IgD-negative memory B cell (primary cell): ENCODE results near the gene NTN5. TPM values are rescaled to one million over a fixed set of nuclear protein-coding genes. Genes with fewer than 3 reads are reported as not detected.
A peak's percentile ranks its signal among the peaks of the same experiment; 100 is the strongest.

Experiments used
- H3K27ac Mint-ChIP-seq, 3 donors: one replicate each; pipeline ENCODE4 v1.8.0; 2020 to 2022; ENCODE audit warnings: mild to moderate bottlenecking in 3 of 3, mixed read lengths in 3 of 3, moderate library complexity in 1 of 3
- H3K27me3 Mint-ChIP-seq: one replicate; pipeline ENCODE4 v1.8.0; 2021; ENCODE audit warnings: mixed read lengths
- H3K36me3 Mint-ChIP-seq: one replicate; pipeline ENCODE4 v1.8.0; 2020; ENCODE audit warnings: mild to moderate bottlenecking, mixed read lengths
- H3K4me1 Mint-ChIP-seq, 3 donors: one replicate each; pipeline ENCODE4 v1.8.0; 2020 to 2022; ENCODE audit warnings: mixed read lengths in 3 of 3, mild to moderate bottlenecking in 1 of 3
- H3K4me3 Mint-ChIP-seq, 4 donors: one replicate each; pipeline ENCODE4 v1.8.0; 2020 to 2022; ENCODE audit warnings: mild to moderate bottlenecking in 4 of 4, mixed read lengths in 4 of 4, moderate library complexity in 3 of 4
- H3K9me3 Mint-ChIP-seq, 3 donors: one replicate each; pipeline ENCODE4 v1.8.0; 2020 to 2021; ENCODE audit warnings: mixed read lengths in 3 of 3, mild to moderate bottlenecking in 1 of 3
- polyA plus RNA-seq: library from polyadenylated mRNA; unstranded; fragments of 300-500 nt; fragmentation: Illumina TruSeq; gene quantifications from one replicate; pipeline ENCODE4 v1.2.3, GENCODE V29; 2021

Gene NTN5
- polyA plus RNA-seq, 1 donor from 2014 or later: 0.66 TPM

GRCh38 chr19:48648134-48648533, 24.7 kb downstream of the NTN5 start:
- Mint-ChIP-seq H3K27ac (peak overlapping the region in 2 of 3 donors; percentile 1 to 31), H3K36me3 (peaks cover 1% of the 10 kb centered on the region), H3K4me1 (peaks cover 11 to 33% (median 28%) of the 10 kb centered on the region in 3 donors), H3K27me3 (no peaks in the 10 kb centered on the region), H3K4me3 (peak overlapping the region in 3 of 4 donors; percentile 8 to 80 (median 78)), H3K9me3 (peaks cover 0 to 2% (median 0%) of the 10 kb centered on the region in 3 donors)

DNA sequence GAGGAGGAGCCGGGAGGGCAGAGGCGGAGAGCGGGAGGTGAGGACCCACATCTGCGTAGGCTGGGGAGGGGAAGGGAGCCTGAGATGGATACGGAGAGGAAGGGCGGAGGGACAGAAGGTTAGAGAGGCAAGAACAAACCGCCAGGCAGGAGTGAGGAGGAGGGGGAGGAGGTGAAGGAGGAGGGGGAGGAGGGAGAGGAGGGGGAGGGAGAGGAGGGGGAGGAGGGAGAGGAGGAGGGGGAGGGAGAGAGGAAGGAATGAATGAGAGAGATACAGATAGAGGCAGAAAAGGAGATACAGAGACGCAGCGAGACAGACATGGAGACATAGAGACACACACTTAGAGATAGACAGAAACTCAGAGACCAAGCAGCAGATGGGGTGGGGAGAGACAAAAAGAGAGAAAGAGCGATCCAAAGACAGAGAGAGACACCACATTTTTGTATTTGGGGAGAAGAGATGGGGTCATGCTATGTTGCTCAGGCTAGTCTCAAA, 26.0 kb downstream of the NTN5 start:
- peak overlapping the region; percentile 37 to 84 (median 73) for H3K27ac Mint-ChIP-seq
- peaks cover 0 to 2% (median 0%) of the 10 kb centered on the region in 3 donors for H3K9me3 Mint-ChIP-seq
- no peaks in the 10 kb centered on the region for H3K27me3 Mint-ChIP-seq
- H3K4me1 Mint-ChIP-seq: peaks cover 10 to 33% (median 27%) of the 10 kb centered on the region in 3 donors
- H3K4me3 Mint-ChIP-seq: peak overlapping the region; percentile 11 to 89 (median 52)
- peaks cover 1% of the 10 kb centered on the region for H3K36me3 Mint-ChIP-seq

DNA sequence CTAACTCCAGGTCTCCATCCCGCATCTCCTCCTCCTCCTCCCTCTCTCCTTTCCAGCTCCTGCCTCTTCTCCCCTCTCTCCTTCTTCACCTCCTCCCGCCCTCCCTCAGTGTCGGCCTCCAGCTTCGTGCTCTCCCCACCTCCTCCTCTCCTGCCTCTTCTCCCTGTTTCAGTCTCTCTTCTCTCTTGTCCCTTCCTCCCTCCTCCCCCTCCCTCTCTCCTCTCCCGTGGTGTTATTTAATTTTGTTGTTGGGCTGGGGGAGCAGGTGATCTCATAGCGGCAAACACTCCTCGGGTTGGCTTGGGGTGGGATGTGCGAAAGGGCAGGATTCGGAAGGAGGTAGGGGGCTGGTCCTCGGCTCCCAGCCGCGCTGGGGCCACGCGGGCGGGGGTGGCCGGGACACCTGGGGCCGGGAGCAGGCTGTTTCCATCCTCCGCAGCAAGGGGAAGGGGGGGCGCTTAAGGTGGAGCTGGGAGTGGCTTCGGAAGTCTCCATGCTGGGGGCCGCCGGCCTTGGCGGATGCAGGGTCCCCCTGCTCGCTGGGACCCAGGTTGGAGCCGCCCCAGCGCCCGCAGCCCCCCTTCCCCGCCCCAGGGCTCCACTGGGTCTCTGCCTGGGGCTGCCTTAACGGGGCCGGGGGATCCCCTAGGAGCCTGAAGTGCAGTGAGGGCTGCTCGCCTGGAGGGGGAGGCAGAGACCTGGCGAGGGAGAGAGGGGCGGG, 26.7 kb downstream of the NTN5 start, which contains the start of gene CA11:
Gene CA11 (minus strand): TSS at position 187 of the 721 bp plus-strand sequence. CDS start 555 bp downstream, outside the sequence.
- peaks cover 10 to 30% (median 29%) of the 10 kb centered on the region in 3 donors for H3K4me1 Mint-ChIP-seq
- peak within 1 kb of the TSS; percentile 81 to 97 (median 90) for H3K4me3 Mint-ChIP-seq
- H3K27me3 Mint-ChIP-seq: no peaks in the 10 kb centered on the region
- H3K27ac Mint-ChIP-seq: peak within 1 kb of the TSS; percentile 73 to 94 (median 76)
- peaks cover 0 to 2% (median 0%) of the 10 kb centered on the region in 3 donors for H3K9me3 Mint-ChIP-seq
- peaks cover 1% of the 10 kb centered on the region for H3K36me3 Mint-ChIP-seq

DNA sequence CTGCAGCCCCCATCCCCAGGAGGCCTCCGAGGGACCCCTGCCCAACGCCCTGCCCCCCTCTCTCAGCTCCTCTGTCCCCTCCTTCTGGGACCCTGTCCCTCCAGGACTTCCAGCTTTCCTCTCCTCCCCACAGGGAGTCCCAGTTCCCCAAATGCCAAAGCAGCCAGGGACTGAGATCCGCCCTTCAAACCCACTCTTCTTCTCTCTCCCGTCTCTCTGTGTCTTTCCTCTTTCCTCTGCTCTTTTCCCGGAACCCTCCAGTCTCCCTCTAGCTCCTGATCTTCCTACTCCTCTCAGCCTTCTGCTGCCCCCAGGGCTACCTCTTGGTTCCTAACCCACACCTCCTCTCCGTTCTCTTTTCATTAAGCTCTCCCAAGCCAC, 27.2 kb downstream of the NTN5 start:
- H3K9me3 Mint-ChIP-seq: peaks cover 0 to 2% (median 0%) of the 10 kb centered on the region in 3 donors
- H3K36me3 Mint-ChIP-seq: peaks cover 1% of the 10 kb centered on the region
- H3K4me3 Mint-ChIP-seq: peak overlapping the region; percentile 81 to 97 (median 90)
- peak overlapping the region; percentile 5 to 94 (median 76) for H3K27ac Mint-ChIP-seq
- H3K27me3 Mint-ChIP-seq: no peaks in the 10 kb centered on the region
- peaks cover 10 to 30% (median 27%) of the 10 kb centered on the region in 3 donors for H3K4me1 Mint-ChIP-seq

DNA sequence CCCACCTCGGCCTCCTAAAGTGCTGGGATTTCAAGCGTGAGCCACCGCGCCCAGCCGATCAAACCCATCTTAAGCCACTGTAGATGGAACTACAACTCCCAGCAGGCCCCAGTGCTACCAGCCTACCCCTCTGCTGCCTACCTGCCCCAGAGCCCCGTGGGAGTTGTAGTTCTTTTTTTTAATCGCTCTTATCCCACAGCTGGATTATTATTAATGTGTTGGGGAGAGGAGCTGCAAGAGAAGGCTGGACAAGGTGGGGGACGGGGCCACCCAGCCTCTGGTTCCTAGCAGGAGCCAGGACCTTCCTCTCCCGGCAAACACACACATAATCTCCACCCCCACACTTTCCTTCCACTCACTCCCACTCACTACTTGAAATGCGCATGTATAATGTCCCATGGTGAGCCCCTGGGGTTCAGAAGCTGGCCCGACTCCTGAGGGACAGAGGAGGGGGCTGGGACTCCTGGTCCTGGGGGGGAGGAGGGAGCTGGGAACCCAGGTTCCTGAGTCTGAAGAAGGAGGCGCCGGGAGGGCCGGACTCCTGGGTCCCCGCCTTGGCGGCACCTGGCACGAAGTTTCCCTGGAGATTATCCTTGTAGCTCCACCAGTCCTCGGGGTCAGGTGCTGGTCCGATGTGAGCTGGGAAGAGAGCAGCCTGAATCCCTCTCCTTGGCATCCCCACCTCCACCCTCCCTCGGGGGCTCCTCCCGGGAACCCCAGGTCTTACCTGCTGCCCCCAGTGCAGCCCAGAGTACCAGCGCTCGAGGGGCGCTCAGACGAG, 27.8 kb downstream of the NTN5 start:
- peaks cover 10 to 31% (median 27%) of the 10 kb centered on the region in 3 donors for H3K4me1 Mint-ChIP-seq
- peaks cover 1% of the 10 kb centered on the region for H3K36me3 Mint-ChIP-seq
- H3K9me3 Mint-ChIP-seq: peaks cover 0 to 2% (median 0%) of the 10 kb centered on the region in 3 donors
- no peaks in the 10 kb centered on the region for H3K27me3 Mint-ChIP-seq
- H3K4me3 Mint-ChIP-seq: peak overlapping the region; percentile 81 to 97 (median 90)
- H3K27ac Mint-ChIP-seq: peak overlapping the region; percentile 5 to 94 (median 76)

- Mint-ChIP-seq H3K4me1 (peaks cover 10 to 31% (median 26%) of the 10 kb centered on the region in 3 donors), H3K36me3 (peaks cover 3% of the 10 kb centered on the region), H3K4me3 (peak overlapping the region in 2 of 4 donors; percentile 19 to 97), H3K9me3 (peaks cover 0 to 2% (median 0%) of the 10 kb centered on the region in 3 donors), H3K27ac (peak overlapping the region; percentile 5 to 31 (median 30)), H3K27me3 (no peaks in the 10 kb centered on the region)
These were observed 28.5 kb downstream of the NTN5 start for GRCh38 chr19:48644355-48644754.

- H3K9me3 Mint-ChIP-seq: no peaks in the 10 kb centered on the region
- peaks cover 6% of the 10 kb centered on the region for H3K36me3 Mint-ChIP-seq
- peak overlapping the region in 1 of 4 donors; percentile 79 for H3K4me3 Mint-ChIP-seq
- peaks cover 14 to 34% (median 31%) of the 10 kb centered on the region in 3 donors for H3K4me1 Mint-ChIP-seq
- peak overlapping the region in 2 of 3 donors; percentile 27 to 42 for H3K27ac Mint-ChIP-seq
- H3K27me3 Mint-ChIP-seq: no peaks in the 10 kb centered on the region
These were observed 30.0 kb downstream of the NTN5 start for GRCh38 chr19:48642862-48643261.

DNA sequence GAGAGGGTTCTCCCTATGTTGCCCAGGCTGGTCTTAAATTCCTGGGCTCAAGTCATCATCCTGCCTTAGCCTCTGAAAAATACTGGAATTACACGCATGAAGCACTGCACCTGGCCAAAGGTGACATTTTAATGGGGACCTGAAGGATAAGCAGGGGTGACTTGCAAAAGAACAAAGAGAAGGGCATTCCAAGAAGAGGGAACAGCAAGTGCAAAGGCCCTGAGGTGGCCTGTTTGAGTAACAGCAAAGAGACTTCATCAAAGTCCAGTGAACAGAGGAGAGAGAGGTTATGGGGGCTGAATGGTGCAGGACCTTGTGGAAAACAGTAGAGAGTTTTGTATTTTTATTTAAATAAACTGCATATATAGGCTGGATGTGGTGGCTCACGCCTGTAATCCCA, 31.0 kb downstream of the NTN5 start:
- Mint-ChIP-seq H3K9me3 (no peaks in the 10 kb centered on the region), H3K36me3 (peaks cover 6% of the 10 kb centered on the region), H3K27me3 (no peaks in the 10 kb centered on the region), H3K27ac (peak overlapping the region in 1 of 3 donors; percentile 61), H3K4me3 (no peak overlapping the region), H3K4me1 (peaks cover 10 to 30% (median 26%) of the 10 kb centered on the region in 3 donors)

GRCh38 chr19:48639483-48640375, 33.1 kb downstream of the NTN5 start:
- peak overlapping the region; percentile 84 to 99 (median 95) for H3K27ac Mint-ChIP-seq
- H3K9me3 Mint-ChIP-seq: no peaks in the 10 kb centered on the region
- peaks cover 8 to 24% (median 20%) of the 10 kb centered on the region in 3 donors for H3K4me1 Mint-ChIP-seq
- H3K36me3 Mint-ChIP-seq: peaks cover 6% of the 10 kb centered on the region
- no peaks in the 10 kb centered on the region for H3K27me3 Mint-ChIP-seq
- H3K4me3 Mint-ChIP-seq: peak overlapping the region in 3 of 4 donors; percentile 49 to 97 (median 83)

DNA sequence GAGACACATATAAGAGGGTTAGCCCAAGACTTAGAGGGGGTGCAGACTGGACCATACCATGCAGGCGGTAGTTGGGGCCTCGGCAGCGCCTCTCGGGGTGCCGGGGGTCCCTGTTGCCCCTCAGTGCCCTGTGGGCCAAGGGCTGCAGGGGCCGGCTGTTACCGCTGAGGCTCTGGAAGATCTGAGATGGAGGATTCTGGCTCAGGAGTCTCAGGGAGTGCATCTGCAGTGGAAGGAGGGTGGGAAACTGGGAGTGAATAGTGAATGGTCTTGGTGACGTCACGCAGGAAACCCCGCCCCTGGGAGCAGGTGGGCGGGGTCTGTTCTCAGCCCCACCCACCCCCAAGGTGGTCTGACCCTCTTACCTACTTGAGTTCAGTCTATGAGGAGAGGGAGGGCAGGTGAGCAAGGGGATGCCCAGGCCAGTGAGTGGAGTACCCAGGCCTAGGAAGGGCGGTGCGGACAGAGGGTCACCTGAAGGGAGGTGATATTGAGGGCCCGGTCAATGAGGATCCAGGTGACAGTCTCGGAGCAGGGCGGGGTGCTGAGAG, 33.9 kb downstream of the NTN5 start:
- H3K27ac Mint-ChIP-seq: peak overlapping the region; percentile 84 to 99 (median 98)

DNA sequence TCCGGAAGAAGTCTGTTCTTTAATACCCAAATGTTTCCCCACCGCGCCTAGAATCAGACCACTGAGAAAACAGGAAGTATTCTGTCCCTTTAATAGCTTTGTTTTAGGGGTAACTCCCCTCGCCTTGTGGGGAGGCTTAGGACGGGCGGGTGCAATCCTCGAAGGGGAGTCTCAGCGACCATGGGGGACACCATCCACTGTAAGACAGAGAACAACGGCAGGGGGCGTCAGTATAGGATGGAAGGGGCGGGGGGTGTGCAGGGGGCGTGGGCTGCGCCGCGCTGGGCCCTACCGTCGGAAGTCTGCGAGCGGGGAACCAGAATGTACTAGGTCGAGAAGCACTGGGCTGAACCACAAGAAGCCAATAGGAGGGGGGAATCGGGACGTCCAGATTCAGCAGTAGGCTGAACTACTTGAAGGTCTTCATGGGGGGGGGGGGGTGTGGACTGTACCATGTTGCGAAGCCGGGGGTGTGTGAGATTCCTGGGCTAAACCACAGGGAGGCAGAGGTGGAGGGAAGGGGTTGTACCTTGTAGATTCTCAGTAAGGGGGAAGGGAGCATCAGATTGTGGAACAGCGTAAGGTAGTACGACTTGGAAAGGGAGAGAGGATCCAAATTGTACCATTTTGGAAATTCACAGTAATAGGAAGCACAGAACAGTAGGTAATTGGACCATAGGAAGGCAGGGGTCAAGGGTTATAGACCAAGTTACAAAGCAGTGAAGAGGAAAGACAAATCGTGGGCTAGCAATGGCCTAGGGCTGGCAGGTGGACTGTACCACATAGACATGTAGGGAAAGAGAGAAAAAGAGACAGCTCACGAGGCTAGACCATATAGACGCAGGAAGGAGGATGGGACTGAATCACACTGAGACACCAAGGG, 34.6 kb downstream of the NTN5 start:
- Mint-ChIP-seq H3K27me3 (no peaks in the 10 kb centered on the region), H3K4me1 (peaks cover 13 to 28% (median 23%) of the 10 kb centered on the region in 3 donors), H3K4me3 (peak overlapping the region; percentile 83 to 98 (median 96)), H3K9me3 (no peaks in the 10 kb centered on the region), H3K27ac (peak overlapping the region; percentile 84 to 99 (median 98)), H3K36me3 (peaks cover 7% of the 10 kb centered on the region)

More for the DNA sequence above, 33.9 kb downstream of the NTN5 start:
- Mint-ChIP-seq H3K4me1 (peaks cover 13 to 26% (median 20%) of the 10 kb centered on the region in 3 donors), H3K4me3 (peak overlapping the region; percentile 83 to 98 (median 96)), H3K36me3 (peaks cover 7% of the 10 kb centered on the region), H3K9me3 (no peaks in the 10 kb centered on the region), H3K27me3 (no peaks in the 10 kb centered on the region)

- H3K27ac Mint-ChIP-seq: peak overlapping the region; percentile 84 to 99 (median 98)
- peaks cover 14 to 26% (median 23%) of the 10 kb centered on the region in 3 donors for H3K4me1 Mint-ChIP-seq
- no peaks in the 10 kb centered on the region for H3K9me3 Mint-ChIP-seq
- peaks cover 7% of the 10 kb centered on the region for H3K36me3 Mint-ChIP-seq
- H3K4me3 Mint-ChIP-seq: peak overlapping the region; percentile 83 to 98 (median 96)
- no peaks in the 10 kb centered on the region for H3K27me3 Mint-ChIP-seq
These were observed 35.3 kb downstream of the NTN5 start for GRCh38 chr19:48637449-48637947.
